Neuronal stem cell (in vitro differentiated cells): ENCODE data around the gene LSM12.
A peak's percentile ranks its signal among the peaks of the same experiment; 100 is the strongest.
"Not testable (repeated sequence)": the region's sequence is repeated elsewhere in the genome, so short reads cannot be mapped to it uniquely, and the experiment has no call there.

Source experiments
- DNase-seq: peaks from one replicate; pipeline ENCODE4 v3.0.0-alpha.2; 2013; ENCODE audit warnings: low spot score
- H2AFZ ChIP-seq: one replicate; pipeline ENCODE4 v1.6.1; 2013; ENCODE audit warnings: mild to moderate bottlenecking, low read length, inconsistent platforms
- H2AK5ac ChIP-seq: 2 replicates; pipeline ENCODE4 v1.6.1; 2013; ENCODE audit warnings: low read depth, mild to moderate bottlenecking, inconsistent platforms, low read length, moderate library complexity, mixed read lengths
- H2BK120ac ChIP-seq: 2 replicates; pipeline ENCODE4 v1.6.1; 2013; ENCODE audit warnings: low read depth, mild to moderate bottlenecking, inconsistent platforms, low read length, moderate library complexity, mixed read lengths
- H2BK12ac ChIP-seq: one replicate; pipeline ENCODE4 v1.6.1; 2013; ENCODE audit warnings: low read length, inconsistent platforms
- H2BK15ac ChIP-seq: 2 replicates; pipeline ENCODE4 v1.6.1; 2013; ENCODE audit warnings: mild to moderate bottlenecking, low read length, inconsistent platforms, mixed read lengths
- H2BK5ac ChIP-seq: one replicate; pipeline ENCODE4 v1.6.1; 2013; ENCODE audit warnings: inconsistent platforms, mild to moderate bottlenecking, low read length, moderate library complexity
- H3K14ac ChIP-seq: one replicate; pipeline ENCODE4 v1.6.1; 2013; ENCODE audit warnings: low read length, inconsistent platforms
- H3K18ac ChIP-seq: 2 replicates; pipeline ENCODE4 v1.6.1; 2013; ENCODE audit warnings: low read length, inconsistent platforms
- H3K23ac ChIP-seq: 2 replicates; pipeline ENCODE4 v1.6.1; 2013; ENCODE audit warnings: low read depth, mild to moderate bottlenecking, mixed read lengths, low read length, inconsistent platforms; ENCODE audit not compliant: poor library complexity
- H3K27ac ChIP-seq: replicated peaks from 3 replicates; pipeline ENCODE4 v1.5.1; 2013; ENCODE audit warnings: low read length, inconsistent platforms
- H3K27me3 ChIP-seq, 3 experiments: 2 replicates each; pipeline ENCODE4 v1.6.1; 2013; ENCODE audit warnings: low read length in 3 of 3, mild to moderate bottlenecking in 2 of 3, inconsistent platforms in 1 of 3, low read depth in 1 of 3, mixed read lengths in 1 of 3, moderate library complexity in 1 of 3; ENCODE audit not compliant: control insufficient read depth in 3 of 3, insufficient read depth in 3 of 3
- H3K36me3 ChIP-seq, 2 donors: replicated peaks in 1 of 2; 2 replicates each; pipeline ENCODE4 v1.6.1; 2013; ENCODE audit warnings: low read length in 2 of 2; ENCODE audit not compliant: control insufficient read depth in 2 of 2, insufficient read depth in 2 of 2
- H3K4ac ChIP-seq: 2 replicates; pipeline ENCODE4 v1.6.1; 2013; ENCODE audit warnings: inconsistent platforms, mild to moderate bottlenecking, low read length, moderate library complexity
- H3K4me1 ChIP-seq, 2 donors: 1 replicate in 1 of 2; 2 replicates in 1 of 2; pipeline ENCODE4 v1.6.1; 2013; ENCODE audit warnings: low read length in 2 of 2, low read depth in 1 of 2; ENCODE audit not compliant: control insufficient read depth in 2 of 2, insufficient read depth in 1 of 2
- H3K4me2 ChIP-seq: one replicate; pipeline ENCODE4 v1.6.1; 2013; ENCODE audit warnings: mild to moderate bottlenecking, low read length, inconsistent platforms; ENCODE audit not compliant: insufficient read depth, poor library complexity, severe bottlenecking
- H3K4me3 ChIP-seq, 2 donors: 2 replicates each; pipeline ENCODE4 v1.5.1; 2013; ENCODE audit warnings: low read length in 2 of 2, mild to moderate bottlenecking in 2 of 2, inconsistent platforms in 1 of 2, moderate library complexity in 1 of 2
- H3K79me1 ChIP-seq: one replicate; pipeline ENCODE4 v1.6.1; 2013; ENCODE audit warnings: low read depth, mild to moderate bottlenecking, inconsistent platforms, low read length, moderate library complexity
- H3K9ac ChIP-seq: one replicate; pipeline ENCODE4 v1.6.1; 2013; ENCODE audit warnings: mild to moderate bottlenecking, low read depth, low read length, inconsistent platforms; ENCODE audit not compliant: poor library complexity
- H3K9me3 ChIP-seq, 2 donors: replicated peaks in 1 of 2; 2 replicates each; pipeline versions ENCODE3 to v1.6.1; 2013; ENCODE audit warnings: low read length in 2 of 2, mild to moderate bottlenecking in 2 of 2, inconsistent platforms in 1 of 2, low read depth in 1 of 2, mixed read lengths in 1 of 2, moderate library complexity in 1 of 2; ENCODE audit not compliant: control insufficient read depth in 2 of 2, insufficient read depth in 1 of 2
- H4K8ac ChIP-seq: one replicate; pipeline ENCODE4 v1.6.1; 2013; ENCODE audit warnings: low read depth, mild to moderate bottlenecking, inconsistent platforms, low read length, moderate library complexity
- H4K91ac ChIP-seq: one replicate; pipeline ENCODE4 v1.6.1; 2013; ENCODE audit warnings: low read length, low read depth, mild to moderate bottlenecking, inconsistent platforms; ENCODE audit not compliant: poor library complexity
- WGBS, 2 donors: extraction: QIAGEN DNeasy Blood & Tissue Kit; methylation state at CpG; one replicate each; pipeline ENCODE4 v1.1.7; 2013; ENCODE audit warnings: missing lambda C conversion rate in 2 of 2, mixed read lengths in 1 of 2; ENCODE audit not compliant: insufficient read length in 2 of 2, insufficient replicate concordance in 1 of 2; ENCODE audit errors: extremely low coverage in 2 of 2; 5-methylcytosine and 5-hydroxymethylcytosine counted together

The LSM12 gene

GRCh38 chr17:44000141-44000860 is 66.2 kb downstream of the LSM12 start:
- no CpG with 5 or more reads among the region's 12 CpGs for whole genome bisulfite sequencing, 2 donors
- H3K79me1 ChIP-seq: peaks cover 4% of the 10 kb centered on the region
- H3K9ac ChIP-seq: no peak overlapping the region
- H3K36me3 ChIP-seq: no peaks in the 10 kb centered on the region
- no peak overlapping the region for H2BK120ac ChIP-seq
- H2AFZ ChIP-seq: no peak overlapping the region
- H4K91ac ChIP-seq: no peak overlapping the region
- no peak overlapping the region for H3K4me2 ChIP-seq
- H3K27ac ChIP-seq: no peak overlapping the region
- no peak overlapping the region for H4K8ac ChIP-seq
- H2AK5ac ChIP-seq: no peak overlapping the region
- no peak overlapping the region for H2BK12ac ChIP-seq
- H3K27me3 ChIP-seq: peaks cover 10 to 69% (median 30%) of the 10 kb centered on the region in 3 experiments
- H3K4ac ChIP-seq: no peak overlapping the region
- no peak overlapping the region for H2BK5ac ChIP-seq
- H3K4me3 ChIP-seq: no peak overlapping the region
- H3K18ac ChIP-seq: no peak overlapping the region
- peaks cover 4 to 8% of the 10 kb centered on the region in 2 donors for H3K4me1 ChIP-seq
- peak overlapping the region; percentile 33 for H2BK15ac ChIP-seq
- no peak for DNase-seq
- H3K23ac ChIP-seq: no peak overlapping the region
- H3K14ac ChIP-seq: no peak overlapping the region
- H3K9me3 ChIP-seq: peaks cover 0 to 2% of the 10 kb centered on the region in 2 donors

GRCh38 chr17:43999024-43999423 is 67.4 kb downstream of the LSM12 start:
- H2AFZ ChIP-seq: no peak overlapping the region
- peaks cover 0 to 69% (median 24%) of the 10 kb centered on the region in 3 experiments for H3K27me3 ChIP-seq
- WGBS, 2 donors: no CpG with 5 or more reads among the region's 4 CpGs
- no peak overlapping the region for H2BK15ac ChIP-seq
- no peak overlapping the region for H2BK120ac ChIP-seq
- DNase-seq: no peak
- H4K91ac ChIP-seq: no peak overlapping the region
- no peaks in the 10 kb centered on the region for H3K79me1 ChIP-seq
- no peak overlapping the region for H2BK12ac ChIP-seq
- H3K4me1 ChIP-seq: peaks cover 2 to 3% of the 10 kb centered on the region in 2 donors
- H3K4ac ChIP-seq: no peak overlapping the region
- H2BK5ac ChIP-seq: no peak overlapping the region
- no peak overlapping the region for H4K8ac ChIP-seq
- H3K18ac ChIP-seq: no peak overlapping the region
- no peak overlapping the region for H3K27ac ChIP-seq
- H3K9ac ChIP-seq: no peak overlapping the region
- no peak overlapping the region for H3K23ac ChIP-seq
- no peak overlapping the region for H3K14ac ChIP-seq
- H3K4me3 ChIP-seq: no peak overlapping the region
- H3K9me3 ChIP-seq: no peaks in the 10 kb centered on the region
- H2AK5ac ChIP-seq: no peak overlapping the region
- H3K4me2 ChIP-seq: no peak overlapping the region
- H3K36me3 ChIP-seq: no peaks in the 10 kb centered on the region

GRCh38 chr17:43998552-43998951 is 67.9 kb downstream of the LSM12 start:
- Histone ChIP-seq H3K4me1 (peaks cover 2 to 3% of the 10 kb centered on the region in 2 donors), H3K36me3 (no peaks in the 10 kb centered on the region), H2AK5ac (no peak overlapping the region), H3K4me3 (no peak overlapping the region), H3K79me1 (no peaks in the 10 kb centered on the region), H4K8ac (no peak overlapping the region), H2BK15ac (no peak overlapping the region), H3K9me3 (no peaks in the 10 kb centered on the region), H3K18ac (no peak overlapping the region), H2AFZ (no peak overlapping the region), H3K4me2 (no peak overlapping the region), H3K23ac (no peak overlapping the region), H3K27ac (no peak overlapping the region), H2BK5ac (no peak overlapping the region), H4K91ac (no peak overlapping the region), H3K4ac (no peak overlapping the region), H3K14ac (no peak overlapping the region), H3K9ac (no peak overlapping the region), H2BK12ac (no peak overlapping the region), H3K27me3 (peaks cover 0 to 68% (median 19%) of the 10 kb centered on the region in 3 experiments), H2BK120ac (no peak overlapping the region)
- DNase-seq: no peak
- WGBS, 2 donors: no CpG with 5 or more reads among the region's 3 CpGs

- H2BK15ac ChIP-seq, H3K4ac ChIP-seq, H3K23ac ChIP-seq, H2AFZ ChIP-seq, H4K8ac ChIP-seq, H3K27ac ChIP-seq, H3K9me3 ChIP-seq, H3K4me2 ChIP-seq, H2BK120ac ChIP-seq, H3K9ac ChIP-seq, H3K4me1 ChIP-seq, H3K4me3 ChIP-seq, H3K79me1 ChIP-seq, H2BK12ac ChIP-seq, H4K91ac ChIP-seq, H2BK5ac ChIP-seq, H3K18ac ChIP-seq, DNase-seq, H3K36me3 ChIP-seq, H2AK5ac ChIP-seq, H3K14ac ChIP-seq: not testable (repeated sequence)
- WGBS, 2 donors: no CpG with 5 or more reads among the region's 5 CpGs
- H3K27me3 ChIP-seq: peaks cover 0 to 58% (median 13%) of the 10 kb centered on the region in 3 experiments
Measured at GRCh38 chr17:43997180-43997579, 69.3 kb downstream of the LSM12 start.
